DND-41 (cell line): Measurements from ENCODE around the gene SRPX.

Experiments used
- EZH2 ChIP-seq: IDR thresholded peaks from 3 replicates; pipeline ENCODE4 v1.6.1; 2012; ENCODE audit warnings: borderline replicate concordance, low read depth, mild to moderate bottlenecking, moderate library complexity, low read length, inconsistent platforms; ENCODE audit not compliant: severe bottlenecking
- TF ChIP-seq, protein P1 (sequence below): IDR thresholded peaks from 2 replicates; pipeline ENCODE4 v1.5.1; 2012; ENCODE audit warnings: borderline replicate concordance, low read length, moderate library complexity, mild to moderate bottlenecking; ENCODE audit not compliant: poor library complexity, severe bottlenecking; ENCODE audit errors: extremely low read depth

DNA sequence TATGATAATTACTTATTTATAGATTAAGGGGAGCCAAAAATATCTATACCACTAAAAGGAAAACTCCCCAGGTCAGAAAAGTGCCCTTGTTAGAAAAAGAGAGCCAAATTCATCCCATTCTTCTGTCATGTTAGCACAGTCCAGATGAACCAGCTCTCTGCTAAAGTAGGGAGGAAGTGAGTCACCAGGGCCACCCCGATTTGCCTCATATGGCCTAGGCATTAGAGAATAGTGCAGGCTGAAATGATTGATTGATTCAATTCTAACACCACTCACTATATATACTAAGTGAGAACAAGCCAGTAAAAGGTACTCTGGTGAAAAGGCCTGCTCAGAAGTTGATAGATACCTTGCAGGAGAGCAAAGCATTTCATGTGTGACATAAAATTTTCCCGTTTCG, 94.5 kb downstream of the SRPX start:
- TF ChIP-seq, protein P1, sequence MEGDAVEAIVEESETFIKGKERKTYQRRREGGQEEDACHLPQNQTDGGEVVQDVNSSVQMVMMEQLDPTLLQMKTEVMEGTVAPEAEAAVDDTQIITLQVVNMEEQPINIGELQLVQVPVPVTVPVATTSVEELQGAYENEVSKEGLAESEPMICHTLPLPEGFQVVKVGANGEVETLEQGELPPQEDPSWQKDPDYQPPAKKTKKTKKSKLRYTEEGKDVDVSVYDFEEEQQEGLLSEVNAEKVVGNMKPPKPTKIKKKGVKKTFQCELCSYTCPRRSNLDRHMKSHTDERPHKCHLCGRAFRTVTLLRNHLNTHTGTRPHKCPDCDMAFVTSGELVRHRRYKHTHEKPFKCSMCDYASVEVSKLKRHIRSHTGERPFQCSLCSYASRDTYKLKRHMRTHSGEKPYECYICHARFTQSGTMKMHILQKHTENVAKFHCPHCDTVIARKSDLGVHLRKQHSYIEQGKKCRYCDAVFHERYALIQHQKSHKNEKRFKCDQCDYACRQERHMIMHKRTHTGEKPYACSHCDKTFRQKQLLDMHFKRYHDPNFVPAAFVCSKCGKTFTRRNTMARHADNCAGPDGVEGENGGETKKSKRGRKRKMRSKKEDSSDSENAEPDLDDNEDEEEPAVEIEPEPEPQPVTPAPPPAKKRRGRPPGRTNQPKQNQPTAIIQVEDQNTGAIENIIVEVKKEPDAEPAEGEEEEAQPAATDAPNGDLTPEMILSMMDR, result no peak
- TF ChIP-seq EZH2, result no peak
